ENCODE data around the gene PTPRF.

The PTPRF gene

GRCh38 chr1:43513471-43514173, 17.1 kb upstream of the PTPRF start:
- TF ChIP-seq, protein P1, sequence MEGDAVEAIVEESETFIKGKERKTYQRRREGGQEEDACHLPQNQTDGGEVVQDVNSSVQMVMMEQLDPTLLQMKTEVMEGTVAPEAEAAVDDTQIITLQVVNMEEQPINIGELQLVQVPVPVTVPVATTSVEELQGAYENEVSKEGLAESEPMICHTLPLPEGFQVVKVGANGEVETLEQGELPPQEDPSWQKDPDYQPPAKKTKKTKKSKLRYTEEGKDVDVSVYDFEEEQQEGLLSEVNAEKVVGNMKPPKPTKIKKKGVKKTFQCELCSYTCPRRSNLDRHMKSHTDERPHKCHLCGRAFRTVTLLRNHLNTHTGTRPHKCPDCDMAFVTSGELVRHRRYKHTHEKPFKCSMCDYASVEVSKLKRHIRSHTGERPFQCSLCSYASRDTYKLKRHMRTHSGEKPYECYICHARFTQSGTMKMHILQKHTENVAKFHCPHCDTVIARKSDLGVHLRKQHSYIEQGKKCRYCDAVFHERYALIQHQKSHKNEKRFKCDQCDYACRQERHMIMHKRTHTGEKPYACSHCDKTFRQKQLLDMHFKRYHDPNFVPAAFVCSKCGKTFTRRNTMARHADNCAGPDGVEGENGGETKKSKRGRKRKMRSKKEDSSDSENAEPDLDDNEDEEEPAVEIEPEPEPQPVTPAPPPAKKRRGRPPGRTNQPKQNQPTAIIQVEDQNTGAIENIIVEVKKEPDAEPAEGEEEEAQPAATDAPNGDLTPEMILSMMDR (conservative IDR thresholded peaks at IDR 0.05): no peak
- H3K27ac ChIP-seq: no peak overlapping the region

DNA sequence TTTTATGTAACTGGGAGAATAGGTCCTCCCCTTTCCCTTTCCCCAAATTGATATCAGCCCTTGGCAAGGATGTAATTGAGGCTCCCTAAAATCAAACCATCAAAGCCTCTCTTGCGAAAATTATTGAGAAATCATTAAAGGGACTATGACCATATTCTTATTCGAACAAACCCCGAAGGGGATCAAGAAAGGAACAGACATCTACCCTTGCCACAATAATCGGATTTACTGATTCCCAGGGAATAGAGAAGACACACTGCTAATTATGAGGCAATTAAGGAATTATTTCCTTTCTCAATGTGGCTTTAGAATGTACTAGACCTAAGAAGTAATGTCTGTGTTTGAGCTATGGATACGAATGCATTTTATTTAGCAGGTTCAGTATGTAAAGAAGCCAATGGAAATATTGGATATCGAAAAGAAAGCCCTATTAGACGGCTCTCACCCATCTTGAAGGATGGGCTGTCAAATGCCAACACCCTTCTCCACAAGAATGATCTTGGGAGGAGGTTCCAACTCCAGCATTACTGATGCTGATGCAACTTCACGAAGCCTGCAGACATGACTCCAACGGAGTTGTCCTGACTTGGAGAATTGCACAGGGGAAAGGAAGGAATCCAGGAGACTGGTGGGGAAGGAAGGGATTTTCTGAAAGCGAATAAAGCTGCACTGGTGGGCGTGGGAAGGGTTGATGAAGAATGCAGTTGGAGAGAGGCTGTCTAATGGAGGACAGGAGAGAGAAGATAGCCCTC, 11.6 kb upstream of the PTPRF start:
- H3K27ac ChIP-seq: no peak overlapping the region
- TF ChIP-seq, protein P1 (conservative IDR thresholded peaks at IDR 0.05): no peak

DNA sequence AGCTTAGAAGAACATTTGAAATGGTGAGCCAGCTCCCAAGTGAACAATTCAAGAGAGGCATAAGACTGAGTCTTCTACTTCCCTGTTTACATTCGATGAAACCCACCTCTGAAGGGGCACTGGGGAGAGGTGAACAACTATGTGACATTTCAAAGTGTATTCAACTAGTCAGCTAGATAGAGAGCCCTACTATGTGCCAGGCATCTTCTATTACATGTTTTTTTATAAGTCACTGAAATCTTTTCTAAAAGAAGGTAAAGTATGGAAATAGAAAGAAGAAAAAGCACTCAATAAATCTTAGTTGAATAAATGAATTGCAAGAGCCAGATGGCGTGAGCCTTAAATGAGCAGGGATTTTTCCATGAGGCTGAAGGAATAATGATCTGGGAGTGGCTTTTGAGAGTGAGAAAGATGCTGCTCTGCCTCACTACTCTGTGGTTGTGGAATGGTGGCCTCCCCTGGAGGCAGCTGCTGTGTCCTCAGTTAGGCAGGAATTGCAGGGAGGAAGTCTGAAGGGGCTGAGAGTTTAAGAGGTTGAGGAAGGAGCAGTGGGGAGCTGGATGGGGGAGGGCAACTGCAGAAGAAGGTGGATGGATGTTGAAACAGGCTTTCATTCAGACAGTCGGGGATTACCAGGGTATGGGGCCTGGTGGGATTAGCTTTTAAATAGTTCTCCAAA, 10.4 kb upstream of the PTPRF start:
- TF ChIP-seq, protein P1 (conservative IDR thresholded peaks at IDR 0.05): no peak

DNA sequence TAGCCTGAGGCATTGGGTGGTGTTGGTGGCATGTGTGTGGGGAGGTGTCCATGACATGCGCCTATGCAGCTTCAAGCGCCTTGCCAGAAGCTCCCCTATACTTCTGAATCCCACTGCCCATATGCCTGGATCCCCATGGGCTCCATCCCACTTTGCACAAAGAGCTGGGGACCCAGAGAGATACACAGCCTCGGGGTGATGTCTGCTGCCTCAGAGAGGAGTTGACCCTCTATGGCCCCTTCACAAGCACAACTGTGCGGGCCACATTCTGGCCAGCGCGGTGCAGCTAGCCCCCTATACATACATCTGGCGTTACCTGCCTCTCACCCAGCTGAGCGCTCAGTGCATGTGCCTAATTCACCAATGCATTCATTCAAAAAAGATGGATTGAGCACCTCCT, 9.6 kb upstream of the PTPRF start:
- no peak overlapping the region for H3K27ac ChIP-seq
- TF ChIP-seq, protein P1 (conservative IDR thresholded peaks at IDR 0.05): no peak

More for the DNA sequence above, 10.4 kb upstream of the PTPRF start:
- no peak overlapping the region for H3K27ac ChIP-seq

- no peak overlapping the region for H3K27ac ChIP-seq
- TF ChIP-seq, protein P1 (conservative IDR thresholded peaks at IDR 0.05): no peak
Measured at GRCh38 chr1:43521756-43522155, 8.9 kb upstream of the PTPRF start.

GRCh38 chr1:43522431-43522775, 8.3 kb upstream of the PTPRF start:
- TF ChIP-seq, protein P1 (conservative IDR thresholded peaks at IDR 0.05): no peak
- no peak overlapping the region for H3K27ac ChIP-seq

GRCh38 chr1:43522776-43523480, 7.8 kb upstream of the PTPRF start:
- TF ChIP-seq, protein P1 (conservative IDR thresholded peaks at IDR 0.05): no peak
- no peak overlapping the region for H3K27ac ChIP-seq

Data from VCaP (cell line).